ENCODE results near the gene CHST11.
A peak's percentile ranks its signal among the peaks of the same experiment; 100 is the strongest.

Gene CHST11

DNA sequence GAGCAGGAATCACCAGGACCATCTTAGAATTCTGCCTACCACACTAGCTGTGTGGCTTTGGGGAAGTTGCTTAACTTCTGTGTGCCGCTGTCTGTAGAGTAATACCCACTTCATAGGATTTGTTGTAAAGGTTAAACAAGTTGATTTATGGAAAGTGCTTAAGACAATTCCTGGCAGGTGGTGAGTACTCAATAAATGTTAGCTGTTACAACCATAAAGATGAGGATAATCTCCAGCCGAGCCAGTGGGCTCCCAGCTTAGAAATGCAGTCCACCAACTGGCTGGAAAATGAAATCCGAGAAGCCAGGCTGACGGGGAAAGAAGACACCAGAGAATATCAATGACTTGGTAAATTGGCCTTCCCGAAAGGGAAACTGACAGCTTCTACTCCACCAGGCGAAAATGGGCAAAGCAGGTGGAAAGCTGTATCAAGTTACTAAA lies 173.5 kb downstream of the CHST11 start:
- Histone ChIP-seq H2AFZ (ENCODE audit: low read depth, low read length) (no peak overlapping the region), H3K9me3 (ENCODE audit: insufficient read depth, low read length, severe bottlenecking) (no peaks in the 10 kb centered on the region), H3K9ac (ENCODE audit: low read depth, low read length) (no peak overlapping the region), H3K27ac (ENCODE audit: low read length) (no peak overlapping the region), H4K20me1 (ENCODE audit: insufficient read depth, low read length) (peaks cover 90% of the 10 kb centered on the region), H3K4me3 (ENCODE audit: low read depth in 1 of 2, low read length in 2 of 2) (no peak overlapping the region), H3K4me2 (ENCODE audit: insufficient read depth, low read length) (no peak overlapping the region), H3K36me3 (ENCODE audit: insufficient read depth, low read length) (peaks cover 80% of the 10 kb centered on the region), H3K79me2 (ENCODE audit: insufficient read depth, low read length) (peaks cover 100% of the 10 kb centered on the region), H3K4me1 (ENCODE audit: insufficient read depth, low read length) (no peaks in the 10 kb centered on the region), H3K27me3 (ENCODE audit: insufficient read depth, low read length, poor library complexity) (no peaks in the 10 kb centered on the region)
- ATAC-seq (ENCODE audit: insufficient read depth, low read depth): no peak
- TF ChIP-seq, protein P1, sequence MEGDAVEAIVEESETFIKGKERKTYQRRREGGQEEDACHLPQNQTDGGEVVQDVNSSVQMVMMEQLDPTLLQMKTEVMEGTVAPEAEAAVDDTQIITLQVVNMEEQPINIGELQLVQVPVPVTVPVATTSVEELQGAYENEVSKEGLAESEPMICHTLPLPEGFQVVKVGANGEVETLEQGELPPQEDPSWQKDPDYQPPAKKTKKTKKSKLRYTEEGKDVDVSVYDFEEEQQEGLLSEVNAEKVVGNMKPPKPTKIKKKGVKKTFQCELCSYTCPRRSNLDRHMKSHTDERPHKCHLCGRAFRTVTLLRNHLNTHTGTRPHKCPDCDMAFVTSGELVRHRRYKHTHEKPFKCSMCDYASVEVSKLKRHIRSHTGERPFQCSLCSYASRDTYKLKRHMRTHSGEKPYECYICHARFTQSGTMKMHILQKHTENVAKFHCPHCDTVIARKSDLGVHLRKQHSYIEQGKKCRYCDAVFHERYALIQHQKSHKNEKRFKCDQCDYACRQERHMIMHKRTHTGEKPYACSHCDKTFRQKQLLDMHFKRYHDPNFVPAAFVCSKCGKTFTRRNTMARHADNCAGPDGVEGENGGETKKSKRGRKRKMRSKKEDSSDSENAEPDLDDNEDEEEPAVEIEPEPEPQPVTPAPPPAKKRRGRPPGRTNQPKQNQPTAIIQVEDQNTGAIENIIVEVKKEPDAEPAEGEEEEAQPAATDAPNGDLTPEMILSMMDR (IDR thresholded peaks at IDR 0.05; ENCODE audit: borderline replicate concordance, extremely low read depth, low read length, poor library complexity, severe bottlenecking): no peak
- no peak for TF ChIP-seq EZH2 (IDR thresholded peaks at IDR 0.05; ENCODE audit: borderline replicate concordance, low read depth, low read length, severe bottlenecking)
- no peak for DNase-seq

DNA sequence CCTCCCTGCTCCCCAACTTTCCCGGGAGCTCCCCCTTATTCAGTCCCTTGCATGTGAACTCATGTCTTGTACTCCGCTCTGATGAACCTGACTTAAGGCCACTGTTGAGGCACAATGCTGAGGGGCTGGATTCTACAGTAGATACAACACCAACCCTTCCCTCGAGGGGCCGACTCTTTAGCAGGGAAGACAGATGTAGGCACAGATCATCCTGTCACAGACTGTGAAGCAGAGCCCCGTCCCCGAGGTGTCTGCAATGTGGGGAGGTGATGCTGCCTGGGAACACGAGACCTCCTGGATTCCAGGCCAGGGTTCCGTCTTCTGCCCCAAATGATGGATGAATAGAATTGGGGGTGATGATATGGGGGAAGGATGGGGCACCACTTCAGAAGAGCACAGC lies 175.1 kb downstream of the CHST11 start:
- no peak overlapping the region for H3K27ac ChIP-seq (ENCODE audit: low read length)
- DNase-seq: no peak
- TF ChIP-seq, protein P1 (IDR thresholded peaks at IDR 0.05; ENCODE audit: borderline replicate concordance, extremely low read depth, low read length, poor library complexity, severe bottlenecking): no peak
- TF ChIP-seq EZH2 (IDR thresholded peaks at IDR 0.05; ENCODE audit: borderline replicate concordance, low read depth, low read length, severe bottlenecking): no peak

DNA sequence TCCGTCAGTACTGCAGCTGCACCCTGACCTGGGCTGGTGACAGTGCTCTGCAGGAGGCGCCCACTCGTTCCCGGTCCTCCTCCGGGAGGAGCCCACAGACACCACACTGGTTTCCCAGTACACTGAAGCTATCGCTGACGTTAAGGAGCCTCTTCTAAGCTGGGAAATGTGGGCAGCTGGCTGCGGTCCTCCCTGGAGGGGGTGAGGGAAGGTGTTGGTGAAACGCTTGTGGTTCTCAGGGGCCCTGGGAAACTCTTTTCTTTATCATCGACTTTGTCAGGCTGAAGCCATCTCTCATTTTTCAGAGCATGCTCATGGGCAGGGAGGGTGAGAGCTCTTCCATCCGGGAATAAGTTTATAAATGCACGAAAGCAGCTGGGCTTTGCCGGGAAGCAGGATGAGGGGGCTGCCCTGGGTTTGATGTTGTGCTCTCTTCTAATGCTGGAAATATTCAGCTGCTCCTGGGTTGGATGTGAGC lies 176.0 kb downstream of the CHST11 start:
- Histone ChIP-seq H3K9me3 (ENCODE audit: insufficient read depth, low read length, severe bottlenecking) (peaks cover 2% of the 10 kb centered on the region), H3K4me2 (ENCODE audit: insufficient read depth, low read length) (no peak overlapping the region), H3K36me3 (ENCODE audit: insufficient read depth, low read length) (peaks cover 80% of the 10 kb centered on the region), H3K27ac (ENCODE audit: low read length) (no peak overlapping the region), H3K4me1 (ENCODE audit: insufficient read depth, low read length) (peaks cover 6% of the 10 kb centered on the region; the same call in 1 of the 2 replicates), H3K79me2 (ENCODE audit: insufficient read depth, low read length) (peaks cover 98% of the 10 kb centered on the region), H3K9ac (ENCODE audit: low read depth, low read length) (no peak overlapping the region), H3K27me3 (ENCODE audit: insufficient read depth, low read length, poor library complexity) (no peaks in the 10 kb centered on the region), H2AFZ (ENCODE audit: low read depth, low read length) (no peak overlapping the region), H3K4me3 (ENCODE audit: low read depth in 1 of 2, low read length in 2 of 2) (no peak overlapping the region), H4K20me1 (ENCODE audit: insufficient read depth, low read length) (peaks cover 83% of the 10 kb centered on the region)
- TF ChIP-seq, protein P1 (IDR thresholded peaks at IDR 0.05; ENCODE audit: borderline replicate concordance, extremely low read depth, low read length, poor library complexity, severe bottlenecking): no peak
- no peak for TF ChIP-seq EZH2 (IDR thresholded peaks at IDR 0.05; ENCODE audit: borderline replicate concordance, low read depth, low read length, severe bottlenecking)
- ATAC-seq (ENCODE audit: insufficient read depth, low read depth): peak; percentile 91
- peak; percentile 73 for DNase-seq

More for the DNA sequence above, 175.1 kb downstream of the CHST11 start:
- no peak overlapping the region for H3K4me2 ChIP-seq (ENCODE audit: insufficient read depth, low read length)
- H3K36me3 ChIP-seq (ENCODE audit: insufficient read depth, low read length): peaks cover 85% of the 10 kb centered on the region
- H3K9me3 ChIP-seq (ENCODE audit: insufficient read depth, low read length, severe bottlenecking): no peaks in the 10 kb centered on the region
- H3K9ac ChIP-seq (ENCODE audit: low read depth, low read length): no peak overlapping the region
- H3K4me1 ChIP-seq (ENCODE audit: insufficient read depth, low read length): 0 out of 2 replicates have a peak, but pooled peaks cover 2% of the 10 kb centered on the region
- H4K20me1 ChIP-seq (ENCODE audit: insufficient read depth, low read length): peaks cover 88% of the 10 kb centered on the region
- H3K27me3 ChIP-seq (ENCODE audit: insufficient read depth, low read length, poor library complexity): no peaks in the 10 kb centered on the region
- H3K79me2 ChIP-seq (ENCODE audit: insufficient read depth, low read length): peaks cover 100% of the 10 kb centered on the region
- no peak overlapping the region for H3K4me3 ChIP-seq (ENCODE audit: low read depth in 1 of 2, low read length in 2 of 2)
- ATAC-seq (ENCODE audit: insufficient read depth, low read depth): no peak
- no peak overlapping the region for H2AFZ ChIP-seq (ENCODE audit: low read depth, low read length)

Data from DND-41 (cell line).